Activated CD8-positive, alpha-beta T cell treated with anti-CD3 and anti-CD28 coated beads for 36 hours (primary cell): ENCODE measurements around the gene MINPP1. TPM values are rescaled to one million over a fixed set of nuclear protein-coding genes. Genes with fewer than 3 reads are reported as not detected.

Experiments used
- ATAC-seq: fragments of 200-7000 bp; cut with Tn5 transposase; one replicate; pipeline ENCODE4 v1.10.0; 2021; ENCODE audit warnings: mild to moderate bottlenecking, moderate library complexity
- CTCF ChIA-PET: fragments of 350-600 bp; sonication (Branson Sonifier 250); formaldehyde crosslinking; loops from one replicate; lab custom pipeline; 2021; ENCODE audit warnings: antibody characterized with exemption; lab: Charles Lee
- POLR2A ChIA-PET: fragments of 350-600 bp; sonication (Branson Sonifier 250); formaldehyde crosslinking; loops from one replicate; lab custom pipeline; 2021; ENCODE audit warnings: antibody characterized with exemption; lab: Charles Lee
- DNase-seq: peaks from one replicate; pipeline ENCODE4 v3.0.0-alpha.2; 2020
- H3K27ac Mint-ChIP-seq: one replicate; pipeline ENCODE4 v1.8.0; 2021; ENCODE audit warnings: mild to moderate bottlenecking, mixed read lengths
- H3K27me3 Mint-ChIP-seq: one replicate; pipeline ENCODE4 v1.8.0; 2021; ENCODE audit warnings: mixed read lengths
- H3K36me3 Mint-ChIP-seq: one replicate; pipeline ENCODE4 v1.8.0; 2021; ENCODE audit warnings: low read depth, mixed read lengths
- H3K4me1 Mint-ChIP-seq: one replicate; pipeline ENCODE4 v1.8.0; 2021; ENCODE audit warnings: low read depth, mixed read lengths
- H3K4me3 Mint-ChIP-seq: one replicate; pipeline ENCODE4 v1.8.0; 2021; ENCODE audit warnings: mild to moderate bottlenecking, moderate library complexity, mixed read lengths
- H3K9me3 Mint-ChIP-seq: one replicate; pipeline ENCODE4 v1.8.0; 2021; ENCODE audit warnings: mixed read lengths
- intact Hi-C: fragments of 100-400 bp; cut with micrococcal nuclease; formaldehyde crosslinking; loops from one replicate; pipeline ENCODE4 v1.10.0; 2022
- microRNA-seq: library from miRNA; unstranded; fragments of <30 nt; microRNA quantifications from one replicate; pipeline ENCODE4 v1.2.0, GENCODE V29; 2022; ENCODE audit warnings: borderline microRNAs expressed, borderline replicate concordance
- total RNA-seq, 2 experiments: library from RNA; stranded (reverse); gene quantifications; one replicate each; pipeline ENCODE4 v1.2.3, GENCODE V29; 2021
- TF ChIP-seq, protein P1 (sequence below): fragments of 200-600 bp; IDR thresholded peaks from one replicate; pipeline ENCODE4 v1.8.0; 2022; ENCODE audit warnings: antibody characterized with exemption, mild to moderate bottlenecking

Gene MINPP1
- total RNA-seq, 2 experiments from 2014 or later = 6.0 to 7.1 TPM

DNA sequence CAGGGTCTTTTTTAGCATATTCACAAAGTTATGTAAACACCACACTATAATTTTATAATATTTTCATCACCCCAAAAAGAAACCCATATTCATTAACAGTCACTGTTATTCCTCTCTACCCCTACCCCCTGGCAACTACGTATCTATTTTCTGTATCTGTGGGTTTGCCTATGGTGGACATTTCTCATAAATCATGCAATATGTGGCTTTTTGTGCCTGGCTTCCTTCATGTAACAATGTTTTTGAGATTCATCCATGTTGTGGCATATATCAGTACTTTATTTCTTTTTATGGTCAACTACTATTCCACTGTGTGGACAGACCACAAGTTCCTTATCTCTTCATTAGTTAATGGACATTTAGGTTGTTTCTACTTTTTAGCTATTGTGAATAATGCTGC, 95.9 kb downstream of the MINPP1 start:
- no peak overlapping the region for H3K27ac Mint-ChIP-seq
- H3K36me3 Mint-ChIP-seq = no peaks in the 10 kb centered on the region
- TF ChIP-seq, protein P1, sequence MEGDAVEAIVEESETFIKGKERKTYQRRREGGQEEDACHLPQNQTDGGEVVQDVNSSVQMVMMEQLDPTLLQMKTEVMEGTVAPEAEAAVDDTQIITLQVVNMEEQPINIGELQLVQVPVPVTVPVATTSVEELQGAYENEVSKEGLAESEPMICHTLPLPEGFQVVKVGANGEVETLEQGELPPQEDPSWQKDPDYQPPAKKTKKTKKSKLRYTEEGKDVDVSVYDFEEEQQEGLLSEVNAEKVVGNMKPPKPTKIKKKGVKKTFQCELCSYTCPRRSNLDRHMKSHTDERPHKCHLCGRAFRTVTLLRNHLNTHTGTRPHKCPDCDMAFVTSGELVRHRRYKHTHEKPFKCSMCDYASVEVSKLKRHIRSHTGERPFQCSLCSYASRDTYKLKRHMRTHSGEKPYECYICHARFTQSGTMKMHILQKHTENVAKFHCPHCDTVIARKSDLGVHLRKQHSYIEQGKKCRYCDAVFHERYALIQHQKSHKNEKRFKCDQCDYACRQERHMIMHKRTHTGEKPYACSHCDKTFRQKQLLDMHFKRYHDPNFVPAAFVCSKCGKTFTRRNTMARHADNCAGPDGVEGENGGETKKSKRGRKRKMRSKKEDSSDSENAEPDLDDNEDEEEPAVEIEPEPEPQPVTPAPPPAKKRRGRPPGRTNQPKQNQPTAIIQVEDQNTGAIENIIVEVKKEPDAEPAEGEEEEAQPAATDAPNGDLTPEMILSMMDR = no peak
- DNase-seq (no peak), ATAC-seq (no peak)
- H3K9me3 Mint-ChIP-seq = no peaks in the 10 kb centered on the region
- no peak overlapping the region for H3K4me3 Mint-ChIP-seq
- H3K27me3 Mint-ChIP-seq = no peaks in the 10 kb centered on the region
- ChIA-PET POLR2A (no interaction called here), CTCF (no interaction called here)
- intact Hi-C loops = no loop called here
- peaks cover 11% of the 10 kb centered on the region for H3K4me1 Mint-ChIP-seq

Small RNA genes within 50 kb of the gene (microRNA-seq; reads per million reads assigned to microRNA genes)
- not detected for gene MIR4678

Other genes with a start within 250 kb of the MINPP1 start
- gene NUTM2D, start 147.1 kb upstream of the MINPP1 start, total RNA-seq = 1 to 10 TPM in 1 of 2 experiments, under 1 TPM in 1; 0.74 to 1.1 TPM
- gene PAPSS2, start 155.0 kb downstream of the MINPP1 start, total RNA-seq = under 1 TPM; 0.14 to 0.20 TPM